Thoracic aorta (tissue), 2 donors: ENCODE data around the gene ANO4. TPM values are rescaled to one million over a fixed set of nuclear protein-coding genes. Genes with fewer than 3 reads are reported as not detected.

ENCODE experiments used
- ATAC-seq: fragments of 150-250 bp; one replicate; pipeline ENCODE4 v1.8.0; 2017; ENCODE audit warnings: low read depth; ENCODE audit not compliant: insufficient number of reproducible peaks, low FRiP score
- DNase-seq: peaks from one replicate; pipeline ENCODE4 v3.0.0-alpha.2; 2020; ENCODE audit warnings: low spot score
- H3K27ac ChIP-seq, 2 donors: fragments of 200-600 bp; sonication (generic); 1 replicate in 1 of 2; 2 replicates in 1 of 2; pipeline ENCODE4 v1.5.1; 2016; ENCODE audit warnings: mild to moderate bottlenecking in 2 of 2, moderate library complexity in 2 of 2
- H3K27me3 ChIP-seq: fragments of 200-600 bp; sonication (generic); replicated peaks from 2 replicates; pipeline ENCODE4 v1.6.0; 2016; ENCODE audit warnings: mild to moderate bottlenecking; ENCODE audit not compliant: insufficient read depth
- H3K36me3 ChIP-seq: fragments of 200-600 bp; sonication (generic); one replicate; pipeline ENCODE4 v1.5.1; 2016
- H3K4me1 ChIP-seq, 2 donors: fragments of 200-600 bp; sonication (generic); 1 replicate in 1 of 2; 2 replicates in 1 of 2; pipeline versions ENCODE4 v1.5.1 to v1.6.0; 2016; ENCODE audit warnings: low read depth in 2 of 2, mild to moderate bottlenecking in 1 of 2; ENCODE audit not compliant: control insufficient read depth in 1 of 2
- H3K4me3 ChIP-seq: fragments of 200-600 bp; sonication (generic); 2 replicates; pipeline ENCODE4 v1.5.1; 2016; ENCODE audit warnings: mild to moderate bottlenecking
- H3K9me3 ChIP-seq: fragments of 200-600 bp; sonication (generic); 2 replicates; pipeline ENCODE4 v1.5.1; 2016
- CTCF ChIP-seq: fragments of 200-600 bp; sonication (generic); IDR thresholded peaks from one replicate; pipeline ENCODE4 v1.5.1; 2019; ENCODE audit warnings: antibody characterized with exemption
- total RNA-seq, 2 donors: library from RNA; depleted of rRNA; stranded (reverse); fragments of >200 nt; gene quantifications; one replicate each; pipeline versions ENCODE4 v1.1.0 to v1.2.3, GENCODE V29; 2016

The ANO4 gene
- total RNA-seq, 2 donors from 2014 or later, result not detected

GRCh38 chr12:101172316-101172715, 377.7 kb downstream of the ANO4 start:
- no peak for ATAC-seq
- no peaks in the 10 kb centered on the region for H3K36me3 ChIP-seq
- H3K27ac ChIP-seq, result no peak overlapping the region
- no peak overlapping the region for H3K4me3 ChIP-seq
- H3K4me1 ChIP-seq, result no peaks in the 10 kb centered on the region
- no peak for TF ChIP-seq CTCF
- no peak for DNase-seq
- H3K27me3 ChIP-seq, result no peaks in the 10 kb centered on the region
- no peaks in the 10 kb centered on the region for H3K9me3 ChIP-seq

GRCh38 chr12:101173197-101173749, 378.7 kb downstream of the ANO4 start:
- ATAC-seq (no peak), DNase-seq (no peak)
- no peaks in the 10 kb centered on the region for H3K9me3 ChIP-seq
- H3K27ac ChIP-seq, result no peak overlapping the region
- no peak for TF ChIP-seq CTCF
- no peak overlapping the region for H3K4me3 ChIP-seq
- H3K36me3 ChIP-seq, result no peaks in the 10 kb centered on the region
- H3K4me1 ChIP-seq, result no peaks in the 10 kb centered on the region
- no peaks in the 10 kb centered on the region for H3K27me3 ChIP-seq

- Histone ChIP-seq H3K4me3 (no peak overlapping the region), H3K27me3 (no peaks in the 10 kb centered on the region), H3K27ac (no peak overlapping the region), H3K4me1 (no peaks in the 10 kb centered on the region), H3K36me3 (no peaks in the 10 kb centered on the region), H3K9me3 (no peaks in the 10 kb centered on the region)
- TF ChIP-seq CTCF, result no peak
- ATAC-seq (no peak), DNase-seq (no peak)
Measured at GRCh38 chr12:101174541-101174940, 380.0 kb downstream of the ANO4 start.

Other genes starting within 250 kb of the ANO4 start
- gene GAS2L3, start 221.1 kb upstream of the ANO4 start, total RNA-seq, result 10 to 100 TPM in 1 of 2 donors, 1 to 10 TPM in 1; 9.3 to 12.8 TPM